Mesenchymal stem cell (in vitro differentiated cells and primary cell): ENCODE data around the gene SRMS.

ENCODE experiments used
- DNase-seq: peaks from one replicate; pipeline ENCODE4 v3.0.0-alpha.2; 2013
- H2AFZ ChIP-seq: one replicate; pipeline ENCODE4 v1.6.1; 2013; ENCODE audit warnings: low read depth, mild to moderate bottlenecking, control low read depth, inconsistent platforms, low read length, moderate library complexity
- H2AK5ac ChIP-seq: 2 replicates; pipeline ENCODE4 v1.6.1; 2013; ENCODE audit warnings: low read length, moderate library complexity, mild to moderate bottlenecking, inconsistent platforms; ENCODE audit not compliant: severe bottlenecking
- H2BK120ac ChIP-seq: one replicate; pipeline ENCODE4 v1.6.1; 2013; ENCODE audit warnings: low read depth, mild to moderate bottlenecking, inconsistent platforms, low read length, moderate library complexity
- H2BK12ac ChIP-seq, 2 experiments: one replicate each; pipeline ENCODE4 v1.6.1; 2013; ENCODE audit warnings: inconsistent platforms in 2 of 2, low read length in 2 of 2, mild to moderate bottlenecking in 2 of 2, moderate library complexity in 2 of 2, control low read depth in 1 of 2
- H2BK15ac ChIP-seq: one replicate; pipeline ENCODE4 v1.6.1; 2013; ENCODE audit warnings: mild to moderate bottlenecking, low read depth, inconsistent platforms; ENCODE audit not compliant: poor library complexity, severe bottlenecking
- H2BK5ac ChIP-seq: 2 replicates; pipeline ENCODE4 v1.6.1; 2013; ENCODE audit warnings: low read depth, mild to moderate bottlenecking, low read length, control low read depth, inconsistent platforms; ENCODE audit not compliant: poor library complexity, severe bottlenecking
- H3K14ac ChIP-seq, 2 experiments: one replicate each; pipeline ENCODE4 v1.6.1; 2013; ENCODE audit warnings: inconsistent platforms in 2 of 2, low read length in 2 of 2, control low read depth in 1 of 2, mild to moderate bottlenecking in 1 of 2, moderate library complexity in 1 of 2
- H3K18ac ChIP-seq, 2 experiments: one replicate each; pipeline ENCODE4 v1.6.1; 2013; ENCODE audit warnings: inconsistent platforms in 2 of 2, low read length in 2 of 2, control low read depth in 1 of 2, low read depth in 1 of 2, mild to moderate bottlenecking in 1 of 2
- H3K23ac ChIP-seq, 2 experiments: one replicate each; pipeline ENCODE4 v1.6.1; 2013; ENCODE audit warnings: inconsistent platforms in 2 of 2, low read length in 2 of 2, mild to moderate bottlenecking in 2 of 2, moderate library complexity in 2 of 2, control low read depth in 1 of 2
- H3K27ac ChIP-seq: 2 replicates; pipeline ENCODE4 v1.5.1; 2013; ENCODE audit warnings: mild to moderate bottlenecking, moderate library complexity, low read length, control low read depth, inconsistent platforms; ENCODE audit not compliant: poor library complexity, severe bottlenecking
- H3K27me3 ChIP-seq, 2 experiments: 2 replicates each; pipeline versions ENCODE4 v1.6.1 to v1.7.0; 2013; ENCODE audit warnings: low read length in 2 of 2, mild to moderate bottlenecking in 2 of 2, moderate library complexity in 2 of 2, control low read depth in 1 of 2, inconsistent platforms in 1 of 2; ENCODE audit not compliant: control insufficient read depth in 1 of 2, insufficient read depth in 1 of 2
- H3K36me3 ChIP-seq, 2 experiments: 2 replicates each; pipeline versions ENCODE4 v1.6.1 to v1.7.0; 2013; ENCODE audit warnings: low read length in 2 of 2, control low read depth in 1 of 2, inconsistent platforms in 1 of 2, low read depth in 1 of 2, mild to moderate bottlenecking in 1 of 2; ENCODE audit not compliant: insufficient read depth in 2 of 2, control insufficient read depth in 1 of 2
- H3K4ac ChIP-seq, 2 experiments: one replicate each; pipeline ENCODE4 v1.6.1; 2013; ENCODE audit warnings: inconsistent platforms in 2 of 2, low read length in 2 of 2, mild to moderate bottlenecking in 2 of 2, moderate library complexity in 2 of 2, control low read depth in 1 of 2, low read depth in 1 of 2
- H3K4me1 ChIP-seq: 2 replicates; pipeline ENCODE4 v1.6.1; 2013; ENCODE audit warnings: low read depth, low read length, control low read depth; ENCODE audit not compliant: control insufficient read depth, insufficient read depth
- H3K4me2 ChIP-seq: 2 replicates; pipeline ENCODE4 v1.6.1; 2013; ENCODE audit warnings: low read length, mild to moderate bottlenecking, inconsistent platforms; ENCODE audit not compliant: poor library complexity, severe bottlenecking
- H3K4me3 ChIP-seq, 2 experiments: 2 replicates each; pipeline versions ENCODE4 v1.5.1 to v1.7.0; 2013; ENCODE audit warnings: low read length in 2 of 2, mild to moderate bottlenecking in 2 of 2, control low read depth in 1 of 2, low read depth in 1 of 2; ENCODE audit not compliant: insufficient read depth in 1 of 2
- H3K79me1 ChIP-seq: replicated peaks from 2 replicates; pipeline ENCODE4 v1.6.1; 2013; ENCODE audit warnings: mild to moderate bottlenecking, control low read depth, low read length, inconsistent platforms; ENCODE audit not compliant: poor library complexity, severe bottlenecking
- H3K9ac ChIP-seq: 2 replicates; pipeline ENCODE4 v1.7.0; 2013; ENCODE audit warnings: mild to moderate bottlenecking, low read length, moderate library complexity
- H3K9me3 ChIP-seq: 2 replicates; pipeline ENCODE4 v1.7.0; 2013; ENCODE audit warnings: mild to moderate bottlenecking, low read length; ENCODE audit not compliant: control insufficient read depth
- H4K8ac ChIP-seq: one replicate; pipeline ENCODE4 v1.6.1; 2013; ENCODE audit warnings: inconsistent platforms, mild to moderate bottlenecking, low read length, moderate library complexity
- H4K91ac ChIP-seq: one replicate; pipeline ENCODE4 v1.6.1; 2013; ENCODE audit warnings: mild to moderate bottlenecking, low read length, inconsistent platforms
- WGBS: methylation state at CpG from one replicate; pipeline ENCODE4 v1.1.7; 2013; ENCODE audit warnings: mixed read lengths; 5-methylcytosine and 5-hydroxymethylcytosine counted together

Gene SRMS

DNA sequence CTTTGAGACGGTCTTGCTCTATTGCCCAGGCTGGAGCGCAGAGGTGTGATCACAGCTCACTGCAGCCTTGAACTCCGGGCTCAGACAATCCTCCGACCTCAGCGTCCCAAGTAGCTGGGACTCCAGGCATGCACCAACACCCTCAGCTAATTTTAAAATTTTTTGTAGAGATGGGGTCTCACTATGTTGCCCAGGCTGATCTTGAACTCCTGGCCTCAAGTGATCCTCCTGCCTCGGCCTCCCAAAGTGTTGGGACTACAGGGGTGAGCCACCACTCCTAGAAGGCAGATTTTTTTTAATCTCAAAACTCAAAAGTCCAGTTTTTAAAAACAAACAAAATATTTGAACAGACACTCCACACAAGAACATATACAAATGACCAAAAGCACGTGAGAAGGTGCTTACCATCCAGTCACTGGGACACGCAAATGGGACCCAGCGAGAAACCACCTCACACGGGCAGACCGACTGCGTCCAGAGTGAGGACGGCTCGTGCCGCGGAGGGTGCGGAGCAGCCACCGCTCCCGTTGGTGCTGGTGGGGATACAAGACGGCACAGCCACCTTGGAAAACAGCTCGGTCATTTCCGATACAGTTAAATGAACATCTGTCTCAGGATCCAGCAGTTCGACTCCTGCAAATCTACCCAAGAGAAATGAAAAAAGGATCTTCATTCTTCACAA, 35.0 kb upstream of the SRMS start:
- peaks cover 0 to 38% of the 10 kb centered on the region in 2 experiments for H3K27me3 ChIP-seq
- H3K9me3 ChIP-seq: no peaks in the 10 kb centered on the region
- no peak overlapping the region for H3K4ac ChIP-seq
- H2BK12ac ChIP-seq: no peak overlapping the region
- H2AFZ ChIP-seq: no peak overlapping the region
- H3K79me1 ChIP-seq: no peaks in the 10 kb centered on the region
- peaks cover 2% of the 10 kb centered on the region for H3K4me1 ChIP-seq
- peak overlapping the region; percentile 33 for H3K9ac ChIP-seq
- H3K14ac ChIP-seq: no peak overlapping the region
- H4K8ac ChIP-seq: no peak overlapping the region
- no peak overlapping the region for H2BK5ac ChIP-seq
- no peak overlapping the region for H3K23ac ChIP-seq
- no peak overlapping the region for H3K27ac ChIP-seq
- no peak overlapping the region for H3K4me3 ChIP-seq
- no peak overlapping the region for H2BK120ac ChIP-seq
- no peak overlapping the region for H2AK5ac ChIP-seq
- 91% methylated on average over 23 of the region's 23 CpGs for WGBS
- peaks cover 0 to 8% of the 10 kb centered on the region in 2 experiments for H3K36me3 ChIP-seq
- no peak overlapping the region for H3K4me2 ChIP-seq
- H4K91ac ChIP-seq: no peak overlapping the region
- no peak overlapping the region for H3K18ac ChIP-seq
- H2BK15ac ChIP-seq: no peak overlapping the region
- DNase-seq: no peak

DNA sequence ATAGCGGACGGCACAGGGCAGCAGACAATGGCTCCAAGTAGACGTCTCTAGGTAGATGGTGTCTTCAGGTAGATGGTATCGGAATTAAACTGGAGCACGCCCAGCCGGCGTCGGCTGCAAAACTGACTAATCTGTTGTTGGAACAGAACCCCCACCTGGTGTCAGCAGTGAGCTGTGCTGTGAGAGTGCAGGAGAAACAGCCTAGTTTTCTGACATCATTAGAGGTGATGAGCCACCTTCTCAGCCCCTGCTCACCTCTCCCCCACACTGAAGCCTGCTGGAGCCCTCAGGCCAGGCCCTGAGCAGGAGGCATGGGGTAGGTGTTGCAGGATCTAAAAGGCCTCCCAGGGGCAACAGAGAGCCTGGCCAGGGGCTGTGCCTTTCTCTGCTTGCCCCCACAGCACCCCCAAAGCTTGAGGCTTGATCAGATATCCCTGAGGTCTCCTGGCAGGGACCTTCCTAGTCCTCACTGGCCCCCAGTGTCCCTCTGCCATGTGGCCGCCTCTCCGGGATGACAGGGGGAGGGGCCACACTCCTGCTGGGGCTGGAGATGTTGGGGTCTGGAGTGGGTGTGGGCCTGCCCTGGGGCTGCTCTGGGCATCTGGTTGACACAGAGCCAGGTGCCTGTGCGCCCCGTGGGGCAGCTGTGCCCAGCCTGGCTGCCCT, 33.4 kb upstream of the SRMS start:
- no peak overlapping the region for H2AK5ac ChIP-seq
- H3K9me3 ChIP-seq: no peaks in the 10 kb centered on the region
- H4K91ac ChIP-seq: no peak overlapping the region
- no peak overlapping the region for H3K4me3 ChIP-seq
- no peak overlapping the region for H3K4ac ChIP-seq
- H2BK120ac ChIP-seq: no peak overlapping the region
- peaks cover 2% of the 10 kb centered on the region for H3K4me1 ChIP-seq
- H2AFZ ChIP-seq: no peak overlapping the region
- H3K18ac ChIP-seq: no peak overlapping the region
- no peak overlapping the region for H3K4me2 ChIP-seq
- H2BK12ac ChIP-seq: no peak overlapping the region
- no peak overlapping the region for H3K9ac ChIP-seq
- peaks cover 0 to 40% of the 10 kb centered on the region in 2 experiments for H3K27me3 ChIP-seq
- no peaks in the 10 kb centered on the region for H3K79me1 ChIP-seq
- H3K23ac ChIP-seq: no peak overlapping the region
- H4K8ac ChIP-seq: no peak overlapping the region
- no peak overlapping the region for H3K27ac ChIP-seq
- H2BK5ac ChIP-seq: no peak overlapping the region
- 74% methylated on average over 12 of the region's 12 CpGs for WGBS
- no peak overlapping the region for H3K14ac ChIP-seq
- no peak overlapping the region for H2BK15ac ChIP-seq
- no peaks in the 10 kb centered on the region for H3K36me3 ChIP-seq
- DNase-seq: peak; percentile 27

DNA sequence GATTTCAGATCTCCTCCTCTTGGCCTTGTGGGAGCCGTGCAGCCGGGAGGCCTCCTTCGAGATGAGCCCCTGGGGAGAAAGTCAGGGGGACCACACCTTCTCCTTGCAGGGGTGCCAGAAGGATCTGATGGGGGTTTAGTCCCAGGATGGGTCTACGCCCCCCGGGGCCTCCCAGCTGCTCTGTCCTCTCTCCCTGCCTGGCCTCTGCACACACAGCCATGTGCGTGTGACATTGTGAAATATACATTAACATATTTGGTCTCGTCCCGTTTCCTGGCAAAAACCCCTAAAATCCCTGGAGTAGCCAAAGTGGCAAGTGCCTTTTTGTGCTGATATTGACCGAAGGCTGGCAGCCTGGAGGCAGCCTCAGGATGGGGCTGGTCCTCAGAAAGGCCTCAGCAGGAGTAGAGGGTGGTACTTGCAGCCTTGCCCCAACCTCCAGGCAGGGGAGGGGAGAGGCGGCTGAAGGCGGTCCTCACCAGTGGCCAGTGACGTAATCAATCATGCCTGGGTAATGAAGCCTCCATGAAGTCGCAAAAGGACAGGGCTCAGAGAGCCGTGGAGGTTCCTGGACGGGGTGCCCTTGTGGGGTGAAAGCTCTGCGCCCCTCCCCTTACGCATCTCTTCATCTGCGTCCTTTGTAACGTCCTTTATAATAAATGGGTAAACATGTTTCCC, 31.6 kb upstream of the SRMS start:
- no peak overlapping the region for H2BK120ac ChIP-seq
- 89% methylated on average over 18 of the region's 19 CpGs for WGBS

More for the DNA sequence above, 31.6 kb upstream of the SRMS start:
- no peak overlapping the region for H3K9ac ChIP-seq
- no peaks in the 10 kb centered on the region for H3K36me3 ChIP-seq
- no peak overlapping the region for H3K4ac ChIP-seq
- no peak overlapping the region for H3K27ac ChIP-seq
- H3K18ac ChIP-seq: no peak overlapping the region
- no peak overlapping the region for H4K91ac ChIP-seq
- H3K27me3 ChIP-seq: peaks cover 0 to 32% of the 10 kb centered on the region in 2 experiments
- H3K23ac ChIP-seq: peak overlapping the region in 1 of 2 experiments; percentile 37
- no peak overlapping the region for H2AK5ac ChIP-seq
- no peak overlapping the region for H4K8ac ChIP-seq
- no peak overlapping the region for H2BK15ac ChIP-seq
- no peaks in the 10 kb centered on the region for H3K9me3 ChIP-seq
- peaks cover 15% of the 10 kb centered on the region for H3K4me1 ChIP-seq
- no peak overlapping the region for H3K14ac ChIP-seq
- H3K4me3 ChIP-seq: no peak overlapping the region
- no peaks in the 10 kb centered on the region for H3K79me1 ChIP-seq
- DNase-seq: no peak
- no peak overlapping the region for H2BK5ac ChIP-seq
- no peak overlapping the region for H2AFZ ChIP-seq
- H3K4me2 ChIP-seq: no peak overlapping the region
- no peak overlapping the region for H2BK12ac ChIP-seq
